Measurements from ENCODE around the gene CELF1.

- TF ChIP-seq CTCF (optimal IDR thresholded peaks at IDR 0.05 in 1 of 3, IDR thresholded peaks at IDR 0.05 in 1 of 3, conservative IDR thresholded peaks at IDR 0.05 in 1 of 3; ENCODE audit: extremely low read depth in 1 of 3, insufficient read depth in 2 of 3, low read length in 3 of 3) (no peak), EZH2 (IDR thresholded peaks at IDR 0.05; ENCODE audit: low read length) (no peak)
Observed at GRCh38 chr11:47533690-47534151, 19.2 kb downstream of the CELF1 start.

Measured in keratinocyte (primary cell).